HCT116 (cell line): Measurements from ENCODE around the gene KIFC3. TPM values are rescaled to one million over a fixed set of nuclear protein-coding genes. Genes with fewer than 3 reads are reported as not detected.

Source experiments
- ATAC-seq: fragments of 200-7000 bp; cut with Tn5 transposase; 2 replicates; pipeline ENCODE4 v1.9.1; 2020; ENCODE audit warnings: mild to moderate bottlenecking, moderate library complexity
- BruUV-seq: library from RNA; stranded (reverse); fragments of 400-500 nt; replicated peaks from 2 replicates; lab custom pipeline; 2021; lab: Mats Ljungman, UMichigan
- CTCF ChIA-PET: fragments of 300-600 bp; sonication (Branson Sonifier 250); formaldehyde crosslinking; loops from one replicate; lab custom pipeline; 2021; ENCODE audit warnings: antibody characterized with exemption; lab: Charles Lee
- POLR2A ChIA-PET: fragments of 300-600, 350-600 bp; sonication (Branson Sonifier 250); formaldehyde crosslinking; loops from one replicate; lab custom pipeline; 2021; ENCODE audit warnings: antibody characterized with exemption; lab: Charles Lee
- RAD21 ChIA-PET, 2 experiments: fragments of 300-600 bp; sonication (Branson Sonifier 250); formaldehyde crosslinking; loops; one replicate each; lab custom pipeline; 2023; ENCODE audit warnings: low total read pairs in 2 of 2; ENCODE audit not compliant: uncharacterized antibody in 2 of 2, unreplicated experiment in 2 of 2, low non-redundant PET in 1 of 2; lab: Charles Lee
- DNase-seq: peaks from one replicate; pipeline ENCODE4 v3.0.0-alpha.2; 2010; ENCODE audit warnings: low read depth, low spot score
- H2AFZ ChIP-seq: fragments of 200-600 bp; shearing (Covaris generic), sonication (generic); 2 replicates; pipeline ENCODE4 v1.6.1; 2017; ENCODE audit warnings: low read depth, mixed run types, mixed read lengths, antibody characterized with exemption, low read length; ENCODE audit not compliant: poor library complexity, severe bottlenecking
- H3K27ac ChIP-seq: 2 replicates; pipeline ENCODE4 v1.5.1; 2012; ENCODE audit warnings: low read depth, low read length
- H3K27me3 ChIP-seq: fragments of 200-600 bp; sonication (generic); 2 replicates; pipeline ENCODE4 v1.6.1; 2016; ENCODE audit warnings: mixed run types, low read length, mixed read lengths; ENCODE audit not compliant: insufficient read depth
- H3K36me3 ChIP-seq, 2 experiments: fragments of 200-500 bp in 1 of 2; fragments of 200-600 bp in 1 of 2; sonication (Bioruptor generic) in 1 of 2; sonication (generic) in 1 of 2; 2 replicates each; pipeline versions ENCODE4 v1.5.1 to v1.6.1; 2014 to 2016; ENCODE audit warnings: low read length in 2 of 2, inconsistent platforms in 1 of 2, mixed read lengths in 1 of 2, mixed run types in 1 of 2; ENCODE audit not compliant: insufficient read depth in 2 of 2, control insufficient read depth in 1 of 2
- H3K4me1 ChIP-seq, 2 experiments: fragments of 200-600 bp in 1 of 2; sonication (generic) in 1 of 2; 2 replicates each; pipeline versions ENCODE4 v1.5.1 to v1.6.1; 2012 to 2017; ENCODE audit warnings: low read length in 2 of 2, inconsistent platforms in 1 of 2, mild to moderate bottlenecking in 1 of 2, mixed read lengths in 1 of 2, mixed run types in 1 of 2, moderate library complexity in 1 of 2; ENCODE audit not compliant: insufficient read depth in 2 of 2, control insufficient read depth in 1 of 2
- H3K4me2 ChIP-seq: fragments of 200-600 bp; sonication (generic); 2 replicates; pipeline ENCODE4 v1.6.1; 2017; ENCODE audit warnings: mixed run types, low read length, mixed read lengths
- H3K4me3 ChIP-seq, 2 experiments: fragments of 200-600 bp in 1 of 2; sonication (generic) in 1 of 2; replicated peaks in 1 of 2; 2 replicates each; pipeline ENCODE4 v1.5.1; 2011 to 2016; ENCODE audit warnings: low read length in 2 of 2, control low read depth in 1 of 2, low read depth in 1 of 2, mild to moderate bottlenecking in 1 of 2, mixed read lengths in 1 of 2, mixed run types in 1 of 2
- H3K79me2 ChIP-seq: fragments of 200-600 bp; sonication (generic); 2 replicates; pipeline ENCODE4 v1.6.1; 2017; ENCODE audit warnings: mild to moderate bottlenecking, mixed run types, low read length, moderate library complexity, mixed read lengths; ENCODE audit not compliant: insufficient read depth
- H3K9ac ChIP-seq: fragments of 200-600 bp; sonication (generic); 2 replicates; pipeline ENCODE4 v1.6.1; 2016; ENCODE audit warnings: low read length, mixed read lengths
- H3K9me2 ChIP-seq: fragments of 200-600 bp; sonication (generic), shearing (Covaris generic); 2 replicates; pipeline ENCODE4 v1.6.1; 2017; ENCODE audit warnings: mixed run types, mild to moderate bottlenecking, moderate library complexity; ENCODE audit not compliant: insufficient read depth
- H3K9me3 ChIP-seq, 2 experiments: fragments of 200-500 bp in 1 of 2; fragments of 200-600 bp in 1 of 2; sonication (Bioruptor generic) in 1 of 2; sonication (generic) in 1 of 2; 2 replicates each; pipeline ENCODE4 v1.6.1; 2014 to 2017; ENCODE audit warnings: low read length in 2 of 2, mixed read lengths in 2 of 2, inconsistent platforms in 1 of 2, low read depth in 1 of 2, mild to moderate bottlenecking in 1 of 2, mixed run types in 1 of 2, moderate library complexity in 1 of 2; ENCODE audit not compliant: control insufficient read depth in 1 of 2, insufficient read depth in 1 of 2
- H4K20me1 ChIP-seq: fragments of 200-600 bp; sonication (generic), shearing (Covaris generic); 2 replicates; pipeline ENCODE4 v1.6.1; 2017; ENCODE audit warnings: mixed run types, mild to moderate bottlenecking, moderate library complexity; ENCODE audit not compliant: insufficient read depth
- CBX3 ChIP-seq: IDR thresholded peaks from 2 replicates; pipeline ENCODE4 v1.6.1; 2012; ENCODE audit warnings: low read depth
- CEBPB ChIP-seq: IDR thresholded peaks from 2 replicates; pipeline ENCODE4 v1.6.1; 2012; ENCODE audit warnings: low read depth
- EZH2phosphoT487 ChIP-seq: fragments of 200-600 bp; IDR thresholded peaks from 2 replicates; pipeline ENCODE4 v1.6.1; 2018; ENCODE audit warnings: antibody characterized with exemption, borderline replicate concordance
- SIN3A ChIP-seq: IDR thresholded peaks from 2 replicates; pipeline ENCODE4 v1.6.1; 2012; ENCODE audit warnings: low read depth
- SRF ChIP-seq: IDR thresholded peaks from 2 replicates; pipeline ENCODE4 v1.6.1; 2012; ENCODE audit warnings: low read depth
- intact Hi-C: fragments of 100-400 bp; cut with micrococcal nuclease; formaldehyde crosslinking; loops from 2 replicates; pipeline ENCODE4 v1.10.0; 2022
- total RNA-seq: library from RNA; stranded (reverse); gene quantifications from one replicate; pipeline ENCODE4 v1.2.1, GENCODE V29; 2021; ENCODE audit not compliant: unreplicated experiment
- TF ChIP-seq, protein P1 (sequence below), 3 experiments: fragments of 200-600 bp in 1 of 3; sonication (generic) in 1 of 3; IDR thresholded peaks in 2 of 3; conservative IDR thresholded peaks in 1 of 3; 2 replicates each; pipeline ENCODE4 v1.5.1; 2012 to 2017; ENCODE audit warnings: low read depth in 2 of 3, low read length in 2 of 3, antibody characterized with exemption in 1 of 3, borderline replicate concordance in 1 of 3, control low read depth in 1 of 3, mild to moderate bottlenecking in 1 of 3, mixed read lengths in 1 of 3, mixed run types in 1 of 3, moderate library complexity in 1 of 3; ENCODE audit not compliant: insufficient read depth in 1 of 3

The KIFC3 gene
- total RNA-seq, 1 experiment from 2014 or later, result 31.9 TPM

DNA sequence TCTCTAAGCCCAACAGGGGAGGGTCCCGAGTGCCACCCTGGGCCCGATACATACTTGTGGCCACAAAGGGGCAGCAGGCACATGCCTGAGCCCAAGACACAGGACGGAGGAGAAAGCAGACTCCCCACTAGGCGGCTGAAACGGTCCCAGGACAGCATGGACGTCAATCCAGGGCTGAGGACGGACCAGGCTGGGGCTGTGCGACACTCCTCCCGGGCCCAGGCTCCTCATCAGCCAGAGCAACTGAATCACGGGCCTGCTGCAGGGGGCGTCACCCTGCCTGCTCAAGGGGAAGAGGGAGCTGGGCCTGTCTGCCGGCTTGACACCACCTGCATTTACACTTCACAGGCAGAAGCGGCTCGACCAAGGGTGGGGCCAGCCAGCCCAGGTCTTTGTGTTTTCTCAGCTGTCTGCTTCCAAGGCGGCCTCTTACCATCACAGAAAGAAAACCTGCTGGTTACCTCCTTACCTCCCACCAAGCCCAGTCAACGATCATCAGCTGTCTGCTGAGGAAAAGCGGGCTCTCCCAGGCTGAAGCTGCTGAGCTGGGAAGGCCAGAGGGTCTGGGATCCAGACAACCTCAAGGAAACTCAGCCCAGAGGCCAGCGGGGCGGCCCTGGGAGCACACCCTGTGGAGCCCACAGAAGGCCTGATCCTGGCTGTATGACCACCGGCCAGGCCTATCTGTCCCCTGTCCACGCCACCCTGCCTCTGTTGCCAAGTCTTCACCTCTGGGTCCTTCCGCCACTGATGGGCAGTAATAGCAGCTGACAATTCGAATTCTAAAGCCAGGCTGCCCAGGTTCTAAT lies 26.4 kb downstream of the KIFC3 start:
- no peaks in the 10 kb centered on the region for H3K27me3 ChIP-seq
- RAD21 ChIA-PET, result no interaction called here
- DNase-seq (no peak), ATAC-seq (peak; percentile 66)
- no peak overlapping the region for H3K27ac ChIP-seq
- no peaks in the 10 kb centered on the region for H3K9me2 ChIP-seq
- no peak overlapping the region for H2AFZ ChIP-seq
- TF ChIP-seq EZH2phosphoT487 (no peak), SIN3A (no peak), CBX3 (no peak), SRF (no peak), CEBPB (no peak)
- TF ChIP-seq, protein P1, sequence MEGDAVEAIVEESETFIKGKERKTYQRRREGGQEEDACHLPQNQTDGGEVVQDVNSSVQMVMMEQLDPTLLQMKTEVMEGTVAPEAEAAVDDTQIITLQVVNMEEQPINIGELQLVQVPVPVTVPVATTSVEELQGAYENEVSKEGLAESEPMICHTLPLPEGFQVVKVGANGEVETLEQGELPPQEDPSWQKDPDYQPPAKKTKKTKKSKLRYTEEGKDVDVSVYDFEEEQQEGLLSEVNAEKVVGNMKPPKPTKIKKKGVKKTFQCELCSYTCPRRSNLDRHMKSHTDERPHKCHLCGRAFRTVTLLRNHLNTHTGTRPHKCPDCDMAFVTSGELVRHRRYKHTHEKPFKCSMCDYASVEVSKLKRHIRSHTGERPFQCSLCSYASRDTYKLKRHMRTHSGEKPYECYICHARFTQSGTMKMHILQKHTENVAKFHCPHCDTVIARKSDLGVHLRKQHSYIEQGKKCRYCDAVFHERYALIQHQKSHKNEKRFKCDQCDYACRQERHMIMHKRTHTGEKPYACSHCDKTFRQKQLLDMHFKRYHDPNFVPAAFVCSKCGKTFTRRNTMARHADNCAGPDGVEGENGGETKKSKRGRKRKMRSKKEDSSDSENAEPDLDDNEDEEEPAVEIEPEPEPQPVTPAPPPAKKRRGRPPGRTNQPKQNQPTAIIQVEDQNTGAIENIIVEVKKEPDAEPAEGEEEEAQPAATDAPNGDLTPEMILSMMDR (IDR thresholded peaks at IDR 0.05 in 2 of 3, conservative IDR thresholded peaks at IDR 0.05 in 1 of 3; ENCODE audit: borderline replicate concordance in 1 of 3, insufficient read depth in 1 of 3, low read depth in 2 of 3, low read length in 2 of 3), result peak; percentile 24 to 60 (median 31); a peak in 4 of 6 replicates
- TF ChIP-seq, all 23 proteins: peak for 1
- Histone ChIP-seq H3K9me3 (no peaks in the 10 kb centered on the region), H3K79me2 (no peaks in the 10 kb centered on the region), H3K36me3 (no peaks in the 10 kb centered on the region), H3K4me2 (no peak overlapping the region), H3K4me1 (peaks cover 15 to 18% of the 10 kb centered on the region in 2 experiments), H3K9ac (no peak overlapping the region), H4K20me1 (no peaks in the 10 kb centered on the region), H3K4me3 (no peak overlapping the region)
- CTCF ChIA-PET, result no interaction called here
- POLR2A ChIA-PET, result no interaction called here
- intact Hi-C loops, result no loop called here
- no TSS peak for BruUV-seq
